ENCODE results near the gene VSIG2.

DNA sequence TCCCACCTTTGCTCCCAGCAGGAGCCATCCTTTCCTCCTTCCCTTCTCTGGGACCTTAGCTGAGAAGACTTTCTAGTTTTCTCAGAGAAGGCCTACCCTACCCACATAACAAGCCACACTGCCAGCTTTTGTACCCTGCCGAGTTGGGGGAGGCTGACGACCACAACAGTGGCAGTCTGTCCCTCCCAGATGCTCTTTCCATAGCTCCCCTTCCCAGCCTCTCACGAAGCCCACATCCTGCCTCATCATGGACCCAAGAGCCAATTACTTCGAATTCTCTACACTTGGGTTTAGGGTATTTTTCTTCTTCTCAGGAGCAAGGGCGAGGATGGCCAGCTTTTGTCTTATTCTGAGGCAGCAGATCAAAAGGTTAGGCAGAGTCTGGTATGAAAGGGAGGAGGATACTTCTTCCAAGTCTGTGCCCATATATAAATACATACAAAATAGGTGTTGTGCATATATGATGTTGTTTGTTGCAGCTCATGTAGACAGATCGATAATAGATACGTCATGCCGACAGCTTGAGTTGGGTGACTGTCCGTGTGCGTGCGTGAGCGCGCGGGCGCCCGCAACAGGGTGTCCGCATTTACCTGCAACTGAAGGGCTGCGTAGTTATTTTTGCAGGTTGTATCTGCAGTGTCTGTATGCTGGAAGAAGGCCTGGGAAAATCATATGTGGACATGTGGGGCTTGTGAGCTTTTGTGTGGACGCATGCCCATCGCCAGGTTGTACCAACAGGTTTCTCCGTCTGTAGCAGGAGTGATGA lies 13.2 kb downstream of the VSIG2 start:
- TF ChIP-seq, protein P1, sequence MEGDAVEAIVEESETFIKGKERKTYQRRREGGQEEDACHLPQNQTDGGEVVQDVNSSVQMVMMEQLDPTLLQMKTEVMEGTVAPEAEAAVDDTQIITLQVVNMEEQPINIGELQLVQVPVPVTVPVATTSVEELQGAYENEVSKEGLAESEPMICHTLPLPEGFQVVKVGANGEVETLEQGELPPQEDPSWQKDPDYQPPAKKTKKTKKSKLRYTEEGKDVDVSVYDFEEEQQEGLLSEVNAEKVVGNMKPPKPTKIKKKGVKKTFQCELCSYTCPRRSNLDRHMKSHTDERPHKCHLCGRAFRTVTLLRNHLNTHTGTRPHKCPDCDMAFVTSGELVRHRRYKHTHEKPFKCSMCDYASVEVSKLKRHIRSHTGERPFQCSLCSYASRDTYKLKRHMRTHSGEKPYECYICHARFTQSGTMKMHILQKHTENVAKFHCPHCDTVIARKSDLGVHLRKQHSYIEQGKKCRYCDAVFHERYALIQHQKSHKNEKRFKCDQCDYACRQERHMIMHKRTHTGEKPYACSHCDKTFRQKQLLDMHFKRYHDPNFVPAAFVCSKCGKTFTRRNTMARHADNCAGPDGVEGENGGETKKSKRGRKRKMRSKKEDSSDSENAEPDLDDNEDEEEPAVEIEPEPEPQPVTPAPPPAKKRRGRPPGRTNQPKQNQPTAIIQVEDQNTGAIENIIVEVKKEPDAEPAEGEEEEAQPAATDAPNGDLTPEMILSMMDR (IDR thresholded peaks at IDR 0.05; ENCODE audit: poor library complexity), result no peak
- TF ChIP-seq EZH2phosphoT487 (IDR thresholded peaks at IDR 0.05; ENCODE audit: low read depth, severe bottlenecking, unreplicated experiment) (no peak), EZH2 (IDR thresholded peaks at IDR 0.05; ENCODE audit: borderline replicate concordance) (no peak)

All from hepatocyte (in vitro differentiated cells).